Thyroid gland (tissue), 4 donors: ENCODE measurements around the gene ZP4. TPM values are rescaled to one million over a fixed set of nuclear protein-coding genes. Genes with fewer than 3 reads are reported as not detected.

ENCODE experiments used
- DNase-seq, 2 donors: peaks; one replicate each; pipeline ENCODE4 v3.0.0-alpha.2; 2019
- H3K27ac ChIP-seq, 3 donors: fragments of 200-600 bp; sonication (generic); 1 replicate in 2 of 3; 2 replicates in 1 of 3; pipeline ENCODE4 v1.5.1; 2016 to 2019; ENCODE audit warnings: mild to moderate bottlenecking in 1 of 3, moderate library complexity in 1 of 3
- H3K27me3 ChIP-seq: fragments of 200-600 bp; sonication (generic); one replicate; pipeline ENCODE4 v1.5.1; 2019
- H3K36me3 ChIP-seq, 2 donors: fragments of 200-600 bp; sonication (generic); one replicate each; pipeline ENCODE4 v1.5.1; 2016 to 2019
- H3K4me1 ChIP-seq, 2 donors: fragments of 200-600 bp; sonication (generic); one replicate each; pipeline ENCODE4 v1.5.1; 2017 to 2019
- H3K4me3 ChIP-seq, 3 donors: fragments of 200-600 bp; sonication (generic); replicated peaks in 1 of 3; 1 replicate in 2 of 3; 2 replicates in 1 of 3; pipeline ENCODE4 v1.5.1; 2016; ENCODE audit warnings: mild to moderate bottlenecking in 1 of 3
- H3K9me3 ChIP-seq: fragments of 200-600 bp; sonication (generic); one replicate; pipeline ENCODE4 v1.5.1; 2017
- POLR2A ChIP-seq, 2 donors: fragments of 450-650 bp; IDR thresholded peaks; one replicate each; pipeline ENCODE4 v1.6.1; 2017; ENCODE audit warnings: antibody characterized with exemption in 2 of 2, mild to moderate bottlenecking in 2 of 2, moderate library complexity in 1 of 2
- WGBS, 2 donors: methylation state at CpG; one replicate each; pipeline ENCODE4 v1.1.5; 2017; 5-methylcytosine and 5-hydroxymethylcytosine counted together
- intact Hi-C: fragments of 100-400 bp; cut with DNase I; formaldehyde crosslinking; loops from one replicate; pipeline ENCODE4 v1.15.1; 2023
- total RNA-seq, 4 donors: library from RNA; depleted of rRNA; stranded (reverse); fragments of >200 nt; gene quantifications; one replicate each; pipeline ENCODE4 v1.2.3, GENCODE V29; 2016
- TF ChIP-seq, protein P1 (sequence below), 6 experiments: fragments of 200-600 bp in 3 of 6; fragments of 450-650 bp in 3 of 6; sonication (generic) in 3 of 6; IDR thresholded peaks; one replicate each; pipeline ENCODE4 v1.5.1; 2016 to 2019; ENCODE audit warnings: antibody characterized with exemption in 6 of 6, mild to moderate bottlenecking in 2 of 6, inconsistent platforms in 1 of 6, moderate library complexity in 1 of 6

Gene ZP4
- total RNA-seq, 4 donors from 2014 or later, result not detected

- WGBS, 2 donors, result 64 to 68% methylated on average over 4 of the region's 4 CpGs
- Histone ChIP-seq H3K9me3 (no peaks in the 10 kb centered on the region), H3K4me3 (no peak overlapping the region), H3K4me1 (no peaks in the 10 kb centered on the region), H3K27me3 (no peaks in the 10 kb centered on the region), H3K27ac (no peak overlapping the region), H3K36me3 (no peaks in the 10 kb centered on the region)
- DNase-seq, result no peak
- TF ChIP-seq, protein P1, sequence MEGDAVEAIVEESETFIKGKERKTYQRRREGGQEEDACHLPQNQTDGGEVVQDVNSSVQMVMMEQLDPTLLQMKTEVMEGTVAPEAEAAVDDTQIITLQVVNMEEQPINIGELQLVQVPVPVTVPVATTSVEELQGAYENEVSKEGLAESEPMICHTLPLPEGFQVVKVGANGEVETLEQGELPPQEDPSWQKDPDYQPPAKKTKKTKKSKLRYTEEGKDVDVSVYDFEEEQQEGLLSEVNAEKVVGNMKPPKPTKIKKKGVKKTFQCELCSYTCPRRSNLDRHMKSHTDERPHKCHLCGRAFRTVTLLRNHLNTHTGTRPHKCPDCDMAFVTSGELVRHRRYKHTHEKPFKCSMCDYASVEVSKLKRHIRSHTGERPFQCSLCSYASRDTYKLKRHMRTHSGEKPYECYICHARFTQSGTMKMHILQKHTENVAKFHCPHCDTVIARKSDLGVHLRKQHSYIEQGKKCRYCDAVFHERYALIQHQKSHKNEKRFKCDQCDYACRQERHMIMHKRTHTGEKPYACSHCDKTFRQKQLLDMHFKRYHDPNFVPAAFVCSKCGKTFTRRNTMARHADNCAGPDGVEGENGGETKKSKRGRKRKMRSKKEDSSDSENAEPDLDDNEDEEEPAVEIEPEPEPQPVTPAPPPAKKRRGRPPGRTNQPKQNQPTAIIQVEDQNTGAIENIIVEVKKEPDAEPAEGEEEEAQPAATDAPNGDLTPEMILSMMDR (IDR thresholded peaks at IDR 0.05), result no peak
- TF ChIP-seq POLR2A (IDR thresholded peaks at IDR 0.05), result no peak
- intact Hi-C loops, result no loop called here
Observed at GRCh38 chr1:237873487-237874211, 17.1 kb downstream of the ZP4 start.

DNA sequence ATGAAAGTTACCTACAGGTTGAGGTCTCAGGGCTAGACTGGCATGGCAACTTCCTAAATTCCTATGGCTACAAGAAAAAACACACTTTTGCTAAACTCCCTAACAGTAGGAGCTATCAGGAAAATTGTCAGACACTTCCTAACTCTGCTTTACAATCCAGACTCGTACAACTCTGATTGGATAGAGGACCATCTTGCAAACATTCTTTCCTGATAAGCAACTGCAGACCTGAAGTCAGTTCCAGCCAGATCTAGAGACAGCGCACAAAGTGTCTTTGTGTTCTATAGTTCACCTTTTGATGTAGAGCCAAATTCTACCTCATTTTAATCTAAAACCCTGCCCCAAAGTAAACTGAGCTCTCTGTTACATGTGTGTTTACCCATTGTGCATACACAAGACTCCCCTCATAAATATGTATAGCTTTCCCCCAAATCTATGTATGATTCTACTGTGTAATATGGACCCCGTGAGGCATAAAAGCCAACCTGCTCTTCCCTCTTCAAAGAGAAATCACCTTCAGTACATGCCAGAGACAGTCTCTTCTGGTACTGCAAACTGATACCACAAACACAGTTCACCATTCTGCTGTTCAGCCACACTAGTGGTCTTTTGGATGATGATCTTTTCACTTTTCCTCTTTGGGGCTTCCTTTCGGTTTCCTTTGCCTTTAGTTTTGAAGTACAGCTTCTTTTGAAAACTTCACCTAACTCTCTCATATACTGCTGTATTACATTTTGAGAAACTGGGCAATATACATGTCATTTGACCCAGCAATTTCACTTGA, 21.7 kb downstream of the ZP4 start:
- 74 to 86% methylated on average over 4 of the region's 4 CpGs for WGBS, 2 donors
- peaks cover 0 to 10% of the 10 kb centered on the region in 2 donors for H3K4me1 ChIP-seq
- H3K36me3 ChIP-seq, result no peaks in the 10 kb centered on the region
- H3K27ac ChIP-seq, result no peak overlapping the region
- no peaks in the 10 kb centered on the region for H3K27me3 ChIP-seq
- no peak overlapping the region for H3K4me3 ChIP-seq
- DNase-seq, result no peak
- intact Hi-C loops, result no loop called here
- TF ChIP-seq, protein P1 (IDR thresholded peaks at IDR 0.05), result no peak
- TF ChIP-seq POLR2A (IDR thresholded peaks at IDR 0.05), result no peak
- no peaks in the 10 kb centered on the region for H3K9me3 ChIP-seq

- no peak overlapping the region for H3K27ac ChIP-seq
- WGBS, 2 donors, result 68 to 81% methylated on average over 1 of the region's 1 CpG
- H3K27me3 ChIP-seq, result no peaks in the 10 kb centered on the region
- no peak for DNase-seq
- peaks cover 0 to 12% of the 10 kb centered on the region in 2 donors for H3K4me1 ChIP-seq
- intact Hi-C loops, result no loop called here
- no peaks in the 10 kb centered on the region for H3K9me3 ChIP-seq
- TF ChIP-seq POLR2A (IDR thresholded peaks at IDR 0.05), result no peak
- TF ChIP-seq, protein P1 (IDR thresholded peaks at IDR 0.05), result no peak
- H3K36me3 ChIP-seq, result no peaks in the 10 kb centered on the region
- H3K4me3 ChIP-seq, result no peak overlapping the region
Observed at GRCh38 chr1:237867380-237867888, 23.3 kb downstream of the ZP4 start.

DNA sequence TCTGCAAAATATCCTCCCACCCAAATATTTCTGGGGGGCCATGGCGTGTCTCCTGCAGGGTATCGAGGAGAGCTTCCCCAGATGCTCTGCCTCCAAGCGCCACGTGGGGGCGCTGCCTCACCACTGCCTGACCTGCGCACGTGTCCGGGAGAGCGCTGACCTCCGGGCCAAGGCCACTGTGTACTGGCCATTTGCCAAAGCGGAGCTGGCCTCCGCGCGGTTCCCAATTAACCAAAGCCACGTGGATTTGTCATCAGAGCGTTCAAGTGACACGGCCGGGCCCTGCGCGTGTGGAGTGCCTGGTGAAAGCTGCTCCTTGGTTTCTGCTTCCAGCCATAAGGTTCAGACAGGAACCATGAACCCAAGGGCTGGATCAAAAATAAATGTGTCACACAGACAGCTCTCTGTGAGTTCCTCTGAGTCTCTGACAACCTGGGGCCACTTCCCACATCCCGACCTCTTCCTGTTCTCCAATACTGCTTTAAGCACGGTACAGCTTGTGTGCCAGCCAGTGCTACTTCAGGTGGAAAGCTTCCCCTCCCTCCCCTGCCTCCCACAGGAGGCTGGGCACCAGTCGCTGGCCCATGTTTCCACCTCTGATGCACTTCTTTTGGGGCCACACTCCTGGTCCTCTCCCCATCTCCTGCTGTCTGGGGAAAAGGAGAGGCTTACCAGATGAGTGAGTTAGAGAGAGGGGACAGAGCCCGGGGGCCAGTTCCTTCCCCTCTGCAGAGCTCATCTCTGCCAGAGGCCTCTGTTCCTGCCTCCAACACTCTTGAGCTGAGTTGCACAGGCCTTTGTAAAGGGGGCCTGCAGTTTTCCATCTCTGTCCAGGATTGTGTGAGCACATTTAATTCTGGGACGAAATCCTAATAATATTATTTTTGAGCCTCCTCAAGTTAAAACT, 26.1 kb downstream of the ZP4 start:
- TF ChIP-seq POLR2A (IDR thresholded peaks at IDR 0.05), result no peak
- TF ChIP-seq, protein P1 (IDR thresholded peaks at IDR 0.05), result peak in 5 of 6 experiments; percentile 51 to 92 (median 76)
- Histone ChIP-seq H3K36me3 (no peaks in the 10 kb centered on the region), H3K27me3 (no peaks in the 10 kb centered on the region), H3K4me1 (peaks cover 0 to 12% of the 10 kb centered on the region in 2 donors), H3K9me3 (no peaks in the 10 kb centered on the region), H3K27ac (no peak overlapping the region), H3K4me3 (no peak overlapping the region)
- intact Hi-C loops, result no loop called here
- 15 to 27% methylated on average over 11 to 24 of the region's 25 CpGs for WGBS, 2 donors
- peak; percentile 80 to 81 for DNase-seq
